Neural progenitor cell (in vitro differentiated cells): Measurements from ENCODE around the gene EIF3B. TPM values are rescaled to one million over a fixed set of nuclear protein-coding genes. Genes with fewer than 3 reads are reported as not detected.
A peak's percentile ranks its signal among the peaks of the same experiment; 100 is the strongest.

Source experiments
- DNase-seq: peaks from one replicate; pipeline ENCODE4 v3.0.0-alpha.2; 2016; ENCODE audit warnings: low spot score
- H2AFZ ChIP-seq: fragments of 200-600 bp; sonication (generic); replicated peaks from 2 replicates; pipeline ENCODE4 v1.6.1; 2016; ENCODE audit warnings: antibody characterized with exemption
- H3F3A ChIP-seq: fragments of 200-600 bp; sonication (generic); 2 replicates; pipeline ENCODE4 v1.6.1; 2016; ENCODE audit warnings: antibody characterized with exemption, low read depth
- H3K27ac ChIP-seq: fragments of 200-600 bp; sonication (generic); 2 replicates; pipeline ENCODE4 v1.5.1; 2016; ENCODE audit warnings: mild to moderate bottlenecking
- H3K27me3 ChIP-seq: fragments of 200-600 bp; sonication (generic); 2 replicates; pipeline ENCODE4 v1.6.1; 2016; ENCODE audit warnings: mild to moderate bottlenecking, moderate library complexity
- H3K36me3 ChIP-seq: fragments of 200-600 bp; sonication (generic); 2 replicates; pipeline ENCODE4 v1.5.1; 2016
- H3K4me1 ChIP-seq: fragments of 200-600 bp; sonication (generic); 2 replicates; pipeline ENCODE4 v1.6.1; 2016; ENCODE audit warnings: mixed run types
- H3K4me2 ChIP-seq: fragments of 200-600 bp; sonication (generic); 2 replicates; pipeline ENCODE4 v1.6.1; 2016
- H3K4me3 ChIP-seq: fragments of 200-600 bp; sonication (generic); 2 replicates; pipeline ENCODE4 v1.5.1; 2016
- H3K79me2 ChIP-seq: fragments of 200-600 bp; sonication (generic); 2 replicates; pipeline ENCODE4 v1.6.1; 2016; ENCODE audit warnings: low read depth
- H3K9ac ChIP-seq: fragments of 200-600 bp; sonication (generic); 2 replicates; pipeline ENCODE4 v1.6.1; 2016
- H3K9me3 ChIP-seq: fragments of 200-600 bp; sonication (generic); 2 replicates; pipeline ENCODE4 v1.5.1; 2016; ENCODE audit warnings: low read depth
- H4K20me1 ChIP-seq: fragments of 200-600 bp; sonication (generic); 2 replicates; pipeline ENCODE4 v1.6.1; 2016; ENCODE audit warnings: low read depth
- H3K27ac Mint-ChIP-seq: 3 replicates; pipeline ENCODE4 v1.8.0; 2021; ENCODE audit warnings: mixed read lengths
- H3K27me3 Mint-ChIP-seq: 2 replicates; pipeline ENCODE4 v1.8.0; 2022; ENCODE audit warnings: low read depth, mild to moderate bottlenecking, inconsistent platforms, moderate library complexity, mixed read lengths; ENCODE audit not compliant: insufficient read depth
- H3K36me3 Mint-ChIP-seq: 3 replicates; pipeline ENCODE4 v1.8.0; 2021; ENCODE audit warnings: mixed read lengths
- H3K4me1 Mint-ChIP-seq: 3 replicates; pipeline ENCODE4 v1.8.0; 2021; ENCODE audit warnings: mixed read lengths
- H3K4me3 Mint-ChIP-seq: 3 replicates; pipeline ENCODE4 v1.8.0; 2021; ENCODE audit warnings: mild to moderate bottlenecking, moderate library complexity, mixed read lengths
- H3K9me3 Mint-ChIP-seq: 3 replicates; pipeline ENCODE4 v1.8.0; 2020; ENCODE audit warnings: mixed read lengths
- CTCF ChIP-seq: fragments of 200-600 bp; sonication (generic); IDR thresholded peaks from 2 replicates; pipeline ENCODE4 v1.5.1; 2017; ENCODE audit warnings: antibody characterized with exemption, mild to moderate bottlenecking
- EZH2 ChIP-seq: fragments of 200-600 bp; sonication (generic); IDR thresholded peaks from 2 replicates; pipeline ENCODE4 v1.6.1; 2017; ENCODE audit warnings: antibody characterized with exemption, mild to moderate bottlenecking, moderate library complexity
- EZH2phosphoT487 ChIP-seq: fragments of 200-600 bp; sonication (generic); IDR thresholded peaks from 2 replicates; pipeline ENCODE4 v1.6.1; 2017; ENCODE audit warnings: antibody characterized with exemption
- total RNA-seq: library from RNA; depleted of rRNA; stranded (reverse); fragments of >200 nt; gene quantifications from 2 replicates; pipeline ENCODE4 v1.2.3, GENCODE V29; 2015; ENCODE audit warnings: low replicate concordance

Gene EIF3B
- total RNA-seq, 1 donor from 2014 or later = 146 TPM

- Histone ChIP-seq H3K36me3 (no peaks in the 10 kb centered on the region), H3F3A (no peaks in the 10 kb centered on the region), H3K4me3 (no peak overlapping the region), H3K9me3 (no peaks in the 10 kb centered on the region), H3K9ac (peak overlapping the region; percentile 31), H2AFZ (no peak overlapping the region), H3K27ac (no peak overlapping the region), H4K20me1 (peaks cover 68% of the 10 kb centered on the region), H3K79me2 (peaks cover 79% of the 10 kb centered on the region), H3K4me1 (peaks cover 6% of the 10 kb centered on the region), H3K4me2 (no peak overlapping the region), H3K27me3 (no peaks in the 10 kb centered on the region)
- no peak for DNase-seq
- peaks cover 7% of the 10 kb centered on the region for H3K27me3 Mint-ChIP-seq
- H3K4me3 Mint-ChIP-seq = no peak overlapping the region
- peaks cover 17% of the 10 kb centered on the region for H3K4me1 Mint-ChIP-seq
- no peak for TF ChIP-seq EZH2phosphoT487
- no peak overlapping the region for H3K27ac Mint-ChIP-seq
- H3K36me3 Mint-ChIP-seq = peaks cover 19% of the 10 kb centered on the region
- no peaks in the 10 kb centered on the region for H3K9me3 Mint-ChIP-seq
Measured at GRCh38 chr7:2359610-2360009, 5.0 kb downstream of the EIF3B start.

- H3K4me3 Mint-ChIP-seq = no peak overlapping the region
- no peak overlapping the region for H3K27ac Mint-ChIP-seq
- peaks cover 5% of the 10 kb centered on the region for H3K4me1 ChIP-seq
- H3K36me3 Mint-ChIP-seq = peaks cover 26% of the 10 kb centered on the region
- no peaks in the 10 kb centered on the region for H3K36me3 ChIP-seq
- H3K9me3 Mint-ChIP-seq = no peaks in the 10 kb centered on the region
- H3K27me3 Mint-ChIP-seq = peaks cover 3% of the 10 kb centered on the region
- H3K4me2 ChIP-seq = no peak overlapping the region
- H3K9ac ChIP-seq = no peak overlapping the region
- H3K27me3 ChIP-seq = no peaks in the 10 kb centered on the region
- no peaks in the 10 kb centered on the region for H3K9me3 ChIP-seq
- no peak for DNase-seq
- H3K4me1 Mint-ChIP-seq = peaks cover 14% of the 10 kb centered on the region
- peaks cover 68% of the 10 kb centered on the region for H3K79me2 ChIP-seq
- no peaks in the 10 kb centered on the region for H3F3A ChIP-seq
- no peak overlapping the region for H2AFZ ChIP-seq
- H3K4me3 ChIP-seq = no peak overlapping the region
- H3K27ac ChIP-seq = no peak overlapping the region
- H4K20me1 ChIP-seq = peaks cover 64% of the 10 kb centered on the region
- TF ChIP-seq CTCF (no peak), EZH2 (no peak), EZH2phosphoT487 (no peak)
Measured at GRCh38 chr7:2360796-2361195, 6.2 kb downstream of the EIF3B start.

GRCh38 chr7:2362385-2363088 lies 7.9 kb downstream of the EIF3B start:
- Mint-ChIP-seq H3K4me3 (no peak overlapping the region), H3K36me3 (peaks cover 29% of the 10 kb centered on the region), H3K27ac (no peak overlapping the region), H3K9me3 (no peaks in the 10 kb centered on the region), H3K4me1 (peaks cover 5% of the 10 kb centered on the region), H3K27me3 (peaks cover 3% of the 10 kb centered on the region)
- Histone ChIP-seq H3K79me2 (peaks cover 50% of the 10 kb centered on the region), H3K4me2 (no peak overlapping the region), H3K27ac (no peak overlapping the region), H3K9ac (no peak overlapping the region), H3F3A (no peaks in the 10 kb centered on the region), H3K4me3 (no peak overlapping the region), H3K36me3 (no peaks in the 10 kb centered on the region), H4K20me1 (peaks cover 46% of the 10 kb centered on the region), H3K9me3 (no peaks in the 10 kb centered on the region), H3K27me3 (no peaks in the 10 kb centered on the region), H3K4me1 (no peaks in the 10 kb centered on the region), H2AFZ (no peak overlapping the region)
- no peak for DNase-seq
- TF ChIP-seq EZH2 (no peak), EZH2phosphoT487 (no peak), CTCF (no peak)

- Histone ChIP-seq H3K4me3 (no peak overlapping the region), H3K9me3 (no peaks in the 10 kb centered on the region), H3K79me2 (no peaks in the 10 kb centered on the region), H3F3A (no peaks in the 10 kb centered on the region), H2AFZ (no peak overlapping the region), H4K20me1 (peaks cover 11% of the 10 kb centered on the region), H3K36me3 (peaks cover 3% of the 10 kb centered on the region), H3K9ac (no peak overlapping the region), H3K27ac (no peak overlapping the region), H3K4me1 (no peaks in the 10 kb centered on the region), H3K27me3 (no peaks in the 10 kb centered on the region), H3K4me2 (no peak overlapping the region)
- Mint-ChIP-seq H3K4me1 (no peaks in the 10 kb centered on the region), H3K9me3 (no peaks in the 10 kb centered on the region), H3K27ac (no peak overlapping the region), H3K36me3 (peaks cover 44% of the 10 kb centered on the region), H3K4me3 (no peak overlapping the region), H3K27me3 (no peaks in the 10 kb centered on the region)
- TF ChIP-seq CTCF (no peak), EZH2phosphoT487 (no peak), EZH2 (no peak)
- no peak for DNase-seq
Measured at GRCh38 chr7:2369139-2369538, 14.5 kb downstream of the EIF3B start.
